T follicular helper cell (primary cell): Measurements from ENCODE around the gene IL18R1.

ENCODE experiments used
- DNase-seq: peaks from one replicate; pipeline ENCODE4 v3.0.0-alpha.2; 2020; ENCODE audit warnings: low read depth
- total RNA-seq, 2 experiments: gene quantifications; one replicate each; lab custom pipeline; 2026; lab: John Stamatoyannopoulos, UW

IL18R1 gene
- total RNA-seq = 57.6 to 71.4 reads per million in 2 experiments

- DNase-seq = peak; percentile 40
Measured at GRCh38 chr2:102355526-102356380, at the start of gene IL18R1. TSS of gene IL18R1 (plus strand) at chr2:102355796. CDS start at chr2:102362661, 6,865 bp downstream.

- no peak for DNase-seq
Measured at GRCh38 chr2:102306125-102306524, 49.5 kb upstream of the IL18R1 start.

- DNase-seq = no peak
Measured at GRCh38 chr2:102310964-102311640, 44.5 kb upstream of the IL18R1 start, which contains the start of gene IL1RL1. TSS of gene IL1RL1 (plus strand) at chr2:102311563. CDS start at chr2:102338265, 26,702 bp downstream.

- DNase-seq = no peak
Measured at GRCh38 chr2:102313025-102313424, 42.6 kb upstream of the IL18R1 start.

- no peak for DNase-seq
Measured at GRCh38 chr2:102313471-102313870, 42.1 kb upstream of the IL18R1 start.

GRCh38 chr2:102313950-102314349 is 41.6 kb upstream of the IL18R1 start:
- no peak for DNase-seq

- no peak for DNase-seq
Measured at GRCh38 chr2:102315921-102316320, 39.7 kb upstream of the IL18R1 start.

GRCh38 chr2:102317715-102318114 is 37.9 kb upstream of the IL18R1 start:
- no peak for DNase-seq

- no peak for DNase-seq
Measured at GRCh38 chr2:102318437-102318836, 37.2 kb upstream of the IL18R1 start.

GRCh38 chr2:102321941-102322719 is 33.5 kb upstream of the IL18R1 start:
- no peak for DNase-seq

GRCh38 chr2:102324914-102325313 is 30.7 kb upstream of the IL18R1 start:
- DNase-seq = peak; percentile 0

GRCh38 chr2:102331311-102331980 is 24.1 kb upstream of the IL18R1 start:
- no peak for DNase-seq

GRCh38 chr2:102334486-102334885 is 21.1 kb upstream of the IL18R1 start:
- DNase-seq = no peak

- no peak for DNase-seq
Measured at GRCh38 chr2:102335871-102336366, 19.7 kb upstream of the IL18R1 start.

- no peak for DNase-seq
Measured at GRCh38 chr2:102336502-102336945, 19.1 kb upstream of the IL18R1 start.

GRCh38 chr2:102337012-102337411 is 18.6 kb upstream of the IL18R1 start:
- no peak for DNase-seq

GRCh38 chr2:102337481-102338386 is 17.9 kb upstream of the IL18R1 start:
- no peak for DNase-seq

GRCh38 chr2:102340778-102341177 is 14.8 kb upstream of the IL18R1 start:
- DNase-seq = no peak

- no peak for DNase-seq
Measured at GRCh38 chr2:102342888-102343287, 12.7 kb upstream of the IL18R1 start.

- DNase-seq = no peak
Measured at GRCh38 chr2:102344397-102344796, 11.2 kb upstream of the IL18R1 start.
